ENCODE measurements around the gene MAP3K3. TPM values are rescaled to one million over a fixed set of nuclear protein-coding genes. Genes with fewer than 3 reads are reported as not detected.
A peak's percentile ranks its signal among the peaks of the same experiment; 100 is the strongest.

The MAP3K3 gene
- total RNA-seq, 2 donors from 2014 or later = 30.8 to 38.7 TPM

GRCh38 chr17:63698886-63699637 lies 76.8 kb downstream of the MAP3K3 start:
- peak overlapping the region; percentile 87 for H3K4me3 Mint-ChIP-seq
- ATAC-seq (replicated peaks) = peak; percentile 4
- peaks cover 41% of the 10 kb centered on the region for H3K4me1 Mint-ChIP-seq
- no peaks in the 10 kb centered on the region for H3K9me3 Mint-ChIP-seq
- H3K27ac Mint-ChIP-seq = peak overlapping the region; percentile 91
- peaks cover 73% of the 10 kb centered on the region for H3K36me3 Mint-ChIP-seq (ENCODE audit: low read depth)
- no peaks in the 10 kb centered on the region for H3K27me3 Mint-ChIP-seq

GRCh38 chr17:63699638-63700527 lies 77.7 kb downstream of the MAP3K3 start, which contains the start of gene LIMD2:
Gene LIMD2 (minus strand): TSS chr17:63700125. CDS start chr17:63699298, 827 bp downstream.
- Mint-ChIP-seq H3K27ac (peak within 1 kb of the TSS; percentile 94), H3K4me3 (peak within 1 kb of the TSS; percentile 95), H3K27me3 (no peaks in the 10 kb centered on the region), H3K36me3 (ENCODE audit: low read depth) (peaks cover 72% of the 10 kb centered on the region), H3K9me3 (no peaks in the 10 kb centered on the region), H3K4me1 (peaks cover 41% of the 10 kb centered on the region)
- ATAC-seq (replicated peaks) = peak; percentile 8

GRCh38 chr17:63700528-63701455 lies 78.6 kb downstream of the MAP3K3 start:
- Mint-ChIP-seq H3K27ac (peak overlapping the region; percentile 94), H3K4me1 (peaks cover 44% of the 10 kb centered on the region), H3K4me3 (peak overlapping the region; percentile 95), H3K36me3 (ENCODE audit: low read depth) (peaks cover 64% of the 10 kb centered on the region), H3K9me3 (no peaks in the 10 kb centered on the region), H3K27me3 (no peaks in the 10 kb centered on the region)
- peak; percentile 6 for ATAC-seq (replicated peaks)

- no peak for ATAC-seq (replicated peaks)
- H3K4me1 Mint-ChIP-seq = peaks cover 42% of the 10 kb centered on the region
- peak overlapping the region; percentile 95 for H3K4me3 Mint-ChIP-seq
- peaks cover 58% of the 10 kb centered on the region for H3K36me3 Mint-ChIP-seq (ENCODE audit: low read depth)
- H3K27me3 Mint-ChIP-seq = no peaks in the 10 kb centered on the region
- H3K27ac Mint-ChIP-seq = peak overlapping the region; percentile 94
- H3K9me3 Mint-ChIP-seq = no peaks in the 10 kb centered on the region
These were observed 79.2 kb downstream of the MAP3K3 start for GRCh38 chr17:63701456-63701820.

- peaks cover 51% of the 10 kb centered on the region for H3K36me3 Mint-ChIP-seq (ENCODE audit: low read depth)
- H3K4me3 Mint-ChIP-seq = peak overlapping the region; percentile 95
- no peaks in the 10 kb centered on the region for H3K9me3 Mint-ChIP-seq
- ATAC-seq (replicated peaks) = peak; percentile 61
- peak overlapping the region; percentile 94 for H3K27ac Mint-ChIP-seq
- peaks cover 37% of the 10 kb centered on the region for H3K4me1 Mint-ChIP-seq
- H3K27me3 Mint-ChIP-seq = no peaks in the 10 kb centered on the region
These were observed 79.9 kb downstream of the MAP3K3 start for GRCh38 chr17:63701868-63702720.

- peak overlapping the region; percentile 95 for H3K4me3 Mint-ChIP-seq
- no peaks in the 10 kb centered on the region for H3K27me3 Mint-ChIP-seq
- H3K27ac Mint-ChIP-seq = peak overlapping the region; percentile 94
- H3K4me1 Mint-ChIP-seq = peaks cover 32% of the 10 kb centered on the region
- peaks cover 46% of the 10 kb centered on the region for H3K36me3 Mint-ChIP-seq (ENCODE audit: low read depth)
- H3K9me3 Mint-ChIP-seq = no peaks in the 10 kb centered on the region
- no peak for ATAC-seq (replicated peaks)
These were observed 80.5 kb downstream of the MAP3K3 start for GRCh38 chr17:63702721-63703015.

- peaks cover 28% of the 10 kb centered on the region for H3K4me1 Mint-ChIP-seq
- ATAC-seq (replicated peaks) = no peak
- peak overlapping the region; percentile 95 for H3K4me3 Mint-ChIP-seq
- peaks cover 42% of the 10 kb centered on the region for H3K36me3 Mint-ChIP-seq (ENCODE audit: low read depth)
- peak overlapping the region; percentile 94 for H3K27ac Mint-ChIP-seq
- H3K9me3 Mint-ChIP-seq = no peaks in the 10 kb centered on the region
- no peaks in the 10 kb centered on the region for H3K27me3 Mint-ChIP-seq
These were observed 80.8 kb downstream of the MAP3K3 start for GRCh38 chr17:63703029-63703428.

GRCh38 chr17:63703556-63704258 lies 81.5 kb downstream of the MAP3K3 start:
- ATAC-seq (replicated peaks) = no peak
- Mint-ChIP-seq H3K27me3 (no peaks in the 10 kb centered on the region), H3K4me3 (peak overlapping the region; percentile 95), H3K9me3 (no peaks in the 10 kb centered on the region), H3K4me1 (peaks cover 29% of the 10 kb centered on the region), H3K27ac (peak overlapping the region; percentile 94), H3K36me3 (ENCODE audit: low read depth) (peaks cover 41% of the 10 kb centered on the region)

- ATAC-seq (replicated peaks) = no peak
- Mint-ChIP-seq H3K27me3 (no peaks in the 10 kb centered on the region), H3K4me1 (peaks cover 34% of the 10 kb centered on the region), H3K27ac (peak overlapping the region; percentile 94), H3K36me3 (ENCODE audit: low read depth) (peaks cover 46% of the 10 kb centered on the region), H3K9me3 (no peaks in the 10 kb centered on the region), H3K4me3 (peak overlapping the region; percentile 95)
These were observed 82.0 kb downstream of the MAP3K3 start for GRCh38 chr17:63704259-63704576.

GRCh38 chr17:63704836-63705235 lies 82.6 kb downstream of the MAP3K3 start:
- Mint-ChIP-seq H3K27ac (peak overlapping the region; percentile 73), H3K4me1 (peaks cover 39% of the 10 kb centered on the region), H3K27me3 (no peaks in the 10 kb centered on the region), H3K36me3 (ENCODE audit: low read depth) (peaks cover 52% of the 10 kb centered on the region), H3K9me3 (no peaks in the 10 kb centered on the region), H3K4me3 (peak overlapping the region; percentile 44)
- no peak for ATAC-seq (replicated peaks)

- no peak for ATAC-seq (replicated peaks)
- Mint-ChIP-seq H3K4me3 (peak overlapping the region; percentile 44), H3K9me3 (no peaks in the 10 kb centered on the region), H3K36me3 (ENCODE audit: low read depth) (peaks cover 59% of the 10 kb centered on the region), H3K27ac (peak overlapping the region; percentile 73), H3K4me1 (peaks cover 39% of the 10 kb centered on the region), H3K27me3 (no peaks in the 10 kb centered on the region)
These were observed 83.4 kb downstream of the MAP3K3 start for GRCh38 chr17:63705657-63706056.

- Mint-ChIP-seq H3K9me3 (no peaks in the 10 kb centered on the region), H3K27ac (peak overlapping the region; percentile 73), H3K36me3 (ENCODE audit: low read depth) (peaks cover 52% of the 10 kb centered on the region), H3K4me1 (peaks cover 39% of the 10 kb centered on the region), H3K27me3 (no peaks in the 10 kb centered on the region), H3K4me3 (peak overlapping the region; percentile 44)
- no peak for ATAC-seq (replicated peaks)
These were observed 84.3 kb downstream of the MAP3K3 start for GRCh38 chr17:63706336-63707082.

All from activated T-helper 17 cell treated with anti-CD3 and anti-CD28 coated beads, Interleukin-2, amount 50 U/mL, for 72 hours (primary cell).